CD14-positive monocyte (primary cell): ENCODE results near the gene CNFN. TPM values are rescaled to one million over a fixed set of nuclear protein-coding genes. Genes with fewer than 3 reads are reported as not detected.

Experiments used
- DNase-seq, 3 donors: peaks; one replicate each; pipeline ENCODE4 v3.0.0-alpha.2; 2011 to 2022
- H2AFZ ChIP-seq: 2 replicates; pipeline ENCODE4 v1.6.0; 2012; ENCODE audit warnings: mild to moderate bottlenecking, low read depth, low read length, inconsistent platforms; ENCODE audit not compliant: insufficient read depth, poor library complexity, severe bottlenecking
- H3K27ac ChIP-seq, 2 donors: 1 replicate in 1 of 2; 2 replicates in 1 of 2; pipeline ENCODE4 v1.5.1; 2012 to 2013; ENCODE audit warnings: low read length in 2 of 2, control low read depth in 1 of 2, inconsistent platforms in 1 of 2, low read depth in 1 of 2, mild to moderate bottlenecking in 1 of 2
- H3K27me3 ChIP-seq, 2 donors: one replicate each; pipeline versions ENCODE4 v1.6.0 to v1.6.1; 2011 to 2013; ENCODE audit warnings: low read length in 2 of 2; ENCODE audit not compliant: control insufficient read depth in 2 of 2, insufficient read depth in 2 of 2
- H3K36me3 ChIP-seq, 2 donors: replicated peaks in 1 of 2; 1 replicate in 1 of 2; 2 replicates in 1 of 2; pipeline versions ENCODE4 v1.5.1 to v1.6.1; 2012 to 2013; ENCODE audit warnings: low read length in 2 of 2, control low read depth in 1 of 2, inconsistent platforms in 1 of 2, mild to moderate bottlenecking in 1 of 2; ENCODE audit not compliant: insufficient read depth in 2 of 2, control insufficient read depth in 1 of 2
- H3K4me1 ChIP-seq, 2 donors: 1 replicate in 1 of 2; 2 replicates in 1 of 2; pipeline versions ENCODE4 v1.5.1 to v1.6.1; 2012 to 2013; ENCODE audit warnings: low read length in 2 of 2, control low read depth in 1 of 2, inconsistent platforms in 1 of 2, mild to moderate bottlenecking in 1 of 2, moderate library complexity in 1 of 2; ENCODE audit not compliant: insufficient read depth in 2 of 2, control insufficient read depth in 1 of 2
- H3K4me2 ChIP-seq: replicated peaks from 2 replicates; pipeline ENCODE3; 2012; ENCODE audit warnings: low read length, moderate library complexity, mild to moderate bottlenecking; ENCODE audit not compliant: poor library complexity, severe bottlenecking; ENCODE audit errors: extremely low read depth
- H3K4me3 ChIP-seq, 3 experiments: fragments of 200-600 bp in 1 of 3; sonication (generic) in 1 of 3; replicated peaks in 1 of 3; 1 replicate in 2 of 3; 2 replicates in 1 of 3; pipeline ENCODE4 v1.5.1; 2011 to 2013; ENCODE audit warnings: low read length in 3 of 3, mild to moderate bottlenecking in 3 of 3, control low read depth in 2 of 3, low read depth in 2 of 3, inconsistent platforms in 1 of 3, moderate library complexity in 1 of 3
- H3K79me2 ChIP-seq: 2 replicates; pipeline ENCODE4 v1.6.0; 2012; ENCODE audit warnings: mild to moderate bottlenecking, control low read depth, inconsistent platforms, low read length, moderate library complexity; ENCODE audit not compliant: insufficient read depth
- H3K9ac ChIP-seq: 2 replicates; pipeline ENCODE4 v1.6.0; 2017; ENCODE audit warnings: low read length, mild to moderate bottlenecking; ENCODE audit not compliant: insufficient read depth, poor library complexity, severe bottlenecking
- H3K9me3 ChIP-seq, 2 donors: replicated peaks in 1 of 2; 1 replicate in 1 of 2; 2 replicates in 1 of 2; pipeline versions ENCODE4 v1.5.1 to v1.6.1; 2012 to 2013; ENCODE audit warnings: low read length in 2 of 2, control low read depth in 1 of 2; ENCODE audit not compliant: control insufficient read depth in 1 of 2, insufficient read depth in 1 of 2
- H4K20me1 ChIP-seq: 2 replicates; pipeline ENCODE4 v1.6.0; 2012; ENCODE audit warnings: mild to moderate bottlenecking, low read length, control low read depth, moderate library complexity; ENCODE audit not compliant: insufficient read depth
- H3K27ac Mint-ChIP-seq, 7 donors: one replicate each; pipeline ENCODE4 v1.8.0; 2020; ENCODE audit warnings: mild to moderate bottlenecking in 7 of 7, mixed read lengths in 7 of 7, moderate library complexity in 6 of 7, inconsistent platforms in 2 of 7
- H3K27me3 Mint-ChIP-seq, 3 donors: one replicate each; pipeline ENCODE4 v1.8.0; 2021 to 2022; ENCODE audit warnings: low read depth in 3 of 3, mild to moderate bottlenecking in 3 of 3, mixed read lengths in 3 of 3, moderate library complexity in 3 of 3, inconsistent platforms in 1 of 3
- H3K36me3 Mint-ChIP-seq, 2 donors: one replicate each; pipeline ENCODE4 v1.8.0; 2020; ENCODE audit warnings: mixed read lengths in 2 of 2, inconsistent platforms in 1 of 2, mild to moderate bottlenecking in 1 of 2
- H3K4me1 Mint-ChIP-seq: one replicate; pipeline ENCODE4 v1.8.0; 2020; ENCODE audit warnings: mild to moderate bottlenecking, mixed read lengths
- H3K4me3 Mint-ChIP-seq, 2 donors: one replicate each; pipeline ENCODE4 v1.8.0; 2020; ENCODE audit warnings: mild to moderate bottlenecking in 2 of 2, mixed read lengths in 2 of 2, moderate library complexity in 1 of 2
- H3K9me3 Mint-ChIP-seq, 7 donors: one replicate each; pipeline ENCODE4 v1.8.0; 2020 to 2022; ENCODE audit warnings: mixed read lengths in 7 of 7, mild to moderate bottlenecking in 6 of 7, moderate library complexity in 6 of 7, inconsistent platforms in 2 of 7
- WGBS: methylation state at CpG from one replicate; pipeline ENCODE4 v1.1.5; 2013; ENCODE audit warnings: missing lambda C conversion rate; ENCODE audit not compliant: insufficient coverage; 5-methylcytosine and 5-hydroxymethylcytosine counted together
- intact Hi-C, 2 donors: fragments of 100-400 bp; cut with micrococcal nuclease; formaldehyde crosslinking; loops; one replicate each; pipeline versions ENCODE4 v1.15.0 to v1.15.1; 2023
- polyA plus RNA-seq, 3 donors: library from polyadenylated mRNA; depleted of rRNA in 1 of 3; unstranded in 2 of 3; stranded (reverse) in 1 of 3; fragments of 300-500 nt in 2 of 3; fragments of >200 nt in 1 of 3; fragmentation: Illumina TruSeq in 2 of 3; gene quantifications; 1 replicate in 2 of 3; 2 replicates in 1 of 3; pipeline ENCODE4 v1.2.3, GENCODE V29; 2012 to 2021
- TF ChIP-seq, protein P1 (sequence below): fragments of 200-600 bp; IDR thresholded peaks from one replicate; pipeline ENCODE4 v1.8.0; 2022; ENCODE audit warnings: antibody characterized with exemption, mild to moderate bottlenecking

CNFN gene
- polyA plus RNA-seq, 3 donors = 0.64 to 6.4 (median 3.4) TPM

DNA sequence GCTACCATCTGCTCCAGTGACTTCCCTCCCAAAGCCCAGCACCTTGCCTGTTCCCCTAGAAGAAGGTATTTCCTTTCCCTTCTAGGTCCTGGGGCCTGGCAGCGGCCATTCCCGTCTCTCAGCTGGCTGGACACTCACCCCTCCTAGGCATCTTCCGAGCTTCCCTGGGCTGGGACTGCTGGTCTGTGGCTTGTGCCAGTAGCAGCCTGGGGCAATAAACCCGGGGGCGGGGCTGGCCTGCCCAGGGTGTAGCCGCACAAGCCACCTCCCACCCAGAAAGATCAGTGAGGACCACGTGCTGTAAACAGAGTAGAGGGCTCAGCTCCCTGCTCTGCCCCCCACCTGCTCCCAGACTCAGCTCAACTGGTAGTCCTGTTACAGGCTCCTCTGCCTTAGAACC lies 22.1 kb upstream of the CNFN start:
- no peak overlapping the region for H3K27ac ChIP-seq
- H3K27me3 Mint-ChIP-seq = peaks cover 0 to 9% (median 2%) of the 10 kb centered on the region in 3 donors
- H2AFZ ChIP-seq = no peak overlapping the region
- H3K79me2 ChIP-seq = no peaks in the 10 kb centered on the region
- H3K27me3 ChIP-seq = no peaks in the 10 kb centered on the region
- peaks cover 8 to 9% of the 10 kb centered on the region in 2 donors for H3K36me3 Mint-ChIP-seq
- H3K9ac ChIP-seq = no peak overlapping the region
- DNase-seq = no peak
- TF ChIP-seq, protein P1, sequence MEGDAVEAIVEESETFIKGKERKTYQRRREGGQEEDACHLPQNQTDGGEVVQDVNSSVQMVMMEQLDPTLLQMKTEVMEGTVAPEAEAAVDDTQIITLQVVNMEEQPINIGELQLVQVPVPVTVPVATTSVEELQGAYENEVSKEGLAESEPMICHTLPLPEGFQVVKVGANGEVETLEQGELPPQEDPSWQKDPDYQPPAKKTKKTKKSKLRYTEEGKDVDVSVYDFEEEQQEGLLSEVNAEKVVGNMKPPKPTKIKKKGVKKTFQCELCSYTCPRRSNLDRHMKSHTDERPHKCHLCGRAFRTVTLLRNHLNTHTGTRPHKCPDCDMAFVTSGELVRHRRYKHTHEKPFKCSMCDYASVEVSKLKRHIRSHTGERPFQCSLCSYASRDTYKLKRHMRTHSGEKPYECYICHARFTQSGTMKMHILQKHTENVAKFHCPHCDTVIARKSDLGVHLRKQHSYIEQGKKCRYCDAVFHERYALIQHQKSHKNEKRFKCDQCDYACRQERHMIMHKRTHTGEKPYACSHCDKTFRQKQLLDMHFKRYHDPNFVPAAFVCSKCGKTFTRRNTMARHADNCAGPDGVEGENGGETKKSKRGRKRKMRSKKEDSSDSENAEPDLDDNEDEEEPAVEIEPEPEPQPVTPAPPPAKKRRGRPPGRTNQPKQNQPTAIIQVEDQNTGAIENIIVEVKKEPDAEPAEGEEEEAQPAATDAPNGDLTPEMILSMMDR = no peak
- H3K4me3 ChIP-seq = no peak overlapping the region
- H3K27ac Mint-ChIP-seq = no peak overlapping the region
- H4K20me1 ChIP-seq = no peaks in the 10 kb centered on the region
- H3K4me1 Mint-ChIP-seq = no peaks in the 10 kb centered on the region
- H3K9me3 Mint-ChIP-seq = peaks cover 0 to 2% (median 0%) of the 10 kb centered on the region in 7 donors
- no peaks in the 10 kb centered on the region for H3K4me1 ChIP-seq
- no peak overlapping the region for H3K4me2 ChIP-seq
- no peaks in the 10 kb centered on the region for H3K9me3 ChIP-seq
- 92% methylated on average over 7 of the region's 7 CpGs for WGBS
- no peaks in the 10 kb centered on the region for H3K36me3 ChIP-seq
- intact Hi-C loops = no loop called here
- no peak overlapping the region for H3K4me3 Mint-ChIP-seq

- Mint-ChIP-seq H3K36me3 (peaks cover 9 to 10% of the 10 kb centered on the region in 2 donors), H3K27me3 (peaks cover 0 to 9% (median 2%) of the 10 kb centered on the region in 3 donors), H3K4me3 (no peak overlapping the region), H3K4me1 (no peaks in the 10 kb centered on the region), H3K27ac (no peak overlapping the region), H3K9me3 (peaks cover 0 to 2% (median 0%) of the 10 kb centered on the region in 7 donors)
- intact Hi-C loops = no loop called here
- H3K27ac ChIP-seq = no peak overlapping the region
- H2AFZ ChIP-seq = no peak overlapping the region
- no peak overlapping the region for H3K4me3 ChIP-seq
- 100% methylated on average over 7 of the region's 8 CpGs for WGBS
- TF ChIP-seq, protein P1 = no peak
- H3K36me3 ChIP-seq = no peaks in the 10 kb centered on the region
- H3K4me2 ChIP-seq = no peak overlapping the region
- no peak overlapping the region for H3K9ac ChIP-seq
- DNase-seq = no peak
- H4K20me1 ChIP-seq = no peaks in the 10 kb centered on the region
- H3K79me2 ChIP-seq = no peaks in the 10 kb centered on the region
- no peaks in the 10 kb centered on the region for H3K4me1 ChIP-seq
- H3K27me3 ChIP-seq = no peaks in the 10 kb centered on the region
- no peaks in the 10 kb centered on the region for H3K9me3 ChIP-seq
Observed at GRCh38 chr19:42411581-42412178, 21.6 kb upstream of the CNFN start.
